GM21717 (cell line): ENCODE data around the gene LRRC45.

Source experiments
- ATAC-seq: cut with Tn5 transposase; IDR thresholded peaks from one replicate; pipeline ENCODE4 v1.9.1; 2021; ENCODE audit warnings: mild to moderate bottlenecking, moderate library complexity; ENCODE audit not compliant: unreplicated experiment

The LRRC45 gene

DNA sequence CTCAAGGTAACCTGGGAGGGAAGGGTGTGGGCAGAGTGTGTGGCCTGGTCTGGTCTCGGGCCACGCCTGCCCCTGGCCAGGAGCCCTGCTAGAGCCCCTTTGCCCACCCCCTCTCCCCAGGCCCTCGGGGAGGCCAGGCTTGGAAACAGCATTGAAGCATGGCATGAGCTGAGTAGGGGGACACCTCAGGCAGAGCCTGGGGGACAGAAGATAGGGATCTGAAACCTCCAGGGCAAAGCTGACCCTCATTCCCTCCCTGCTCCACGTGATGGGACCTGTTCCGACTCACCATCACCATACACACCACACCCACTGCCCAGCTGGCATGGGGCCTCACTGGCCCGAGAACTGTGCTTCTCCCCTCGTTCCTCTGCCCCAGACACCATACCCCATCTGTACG lies 26.0 kb downstream of the LRRC45 start:
- no peak for ATAC-seq

DNA sequence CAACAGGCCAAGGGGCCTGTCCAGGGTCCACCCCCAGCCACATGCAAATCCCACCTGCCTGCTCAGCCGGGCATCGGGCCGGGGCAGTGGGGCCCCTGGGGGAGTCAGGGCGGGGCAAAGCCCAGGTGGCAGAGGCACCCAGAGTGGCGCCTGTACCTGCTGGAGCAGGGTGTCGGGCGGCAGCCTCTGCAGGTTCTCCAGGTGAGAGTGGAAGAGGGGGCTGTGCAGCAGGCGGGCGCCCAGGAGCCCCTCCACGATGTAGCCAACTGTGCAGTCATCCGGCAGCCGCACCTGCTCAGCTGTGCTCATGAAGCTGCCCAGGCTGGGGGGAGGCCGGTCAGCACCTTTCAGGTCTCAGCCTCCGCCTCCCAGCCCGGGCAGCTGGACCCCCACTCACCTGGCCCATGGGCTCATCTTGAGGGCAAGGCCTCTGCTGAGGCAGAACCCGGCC lies 26.4 kb downstream of the LRRC45 start:
- no peak for ATAC-seq

DNA sequence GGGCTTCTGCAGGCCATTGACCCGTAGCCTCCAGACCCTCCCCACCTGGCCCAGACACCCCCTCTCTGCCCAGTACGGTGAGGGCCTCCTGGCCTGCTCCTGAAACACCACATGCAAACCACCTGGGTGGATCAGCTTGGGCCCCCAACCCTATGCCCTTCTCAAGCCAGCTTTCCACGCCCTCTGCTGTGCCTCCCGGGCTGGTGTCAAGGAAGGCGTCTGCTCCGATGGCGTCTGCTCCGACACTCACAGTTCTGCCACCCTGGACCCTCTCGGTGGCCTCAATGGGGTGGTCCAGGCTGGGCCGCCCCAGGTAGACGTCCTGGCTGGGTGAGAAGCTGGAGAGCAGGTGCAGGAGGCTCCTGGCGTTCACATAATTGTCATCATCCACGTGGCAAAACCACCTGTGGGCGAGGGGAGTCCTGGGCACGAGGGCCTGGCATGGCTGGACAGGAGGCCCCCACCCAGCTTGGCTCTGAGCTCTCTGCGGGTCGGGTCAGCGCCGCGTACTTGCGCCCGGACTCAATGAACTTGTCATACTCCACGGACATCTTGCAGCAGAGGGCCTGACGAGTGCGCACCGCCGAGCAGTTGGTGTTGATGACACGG lies 27.2 kb downstream of the LRRC45 start:
- no peak for ATAC-seq

DNA sequence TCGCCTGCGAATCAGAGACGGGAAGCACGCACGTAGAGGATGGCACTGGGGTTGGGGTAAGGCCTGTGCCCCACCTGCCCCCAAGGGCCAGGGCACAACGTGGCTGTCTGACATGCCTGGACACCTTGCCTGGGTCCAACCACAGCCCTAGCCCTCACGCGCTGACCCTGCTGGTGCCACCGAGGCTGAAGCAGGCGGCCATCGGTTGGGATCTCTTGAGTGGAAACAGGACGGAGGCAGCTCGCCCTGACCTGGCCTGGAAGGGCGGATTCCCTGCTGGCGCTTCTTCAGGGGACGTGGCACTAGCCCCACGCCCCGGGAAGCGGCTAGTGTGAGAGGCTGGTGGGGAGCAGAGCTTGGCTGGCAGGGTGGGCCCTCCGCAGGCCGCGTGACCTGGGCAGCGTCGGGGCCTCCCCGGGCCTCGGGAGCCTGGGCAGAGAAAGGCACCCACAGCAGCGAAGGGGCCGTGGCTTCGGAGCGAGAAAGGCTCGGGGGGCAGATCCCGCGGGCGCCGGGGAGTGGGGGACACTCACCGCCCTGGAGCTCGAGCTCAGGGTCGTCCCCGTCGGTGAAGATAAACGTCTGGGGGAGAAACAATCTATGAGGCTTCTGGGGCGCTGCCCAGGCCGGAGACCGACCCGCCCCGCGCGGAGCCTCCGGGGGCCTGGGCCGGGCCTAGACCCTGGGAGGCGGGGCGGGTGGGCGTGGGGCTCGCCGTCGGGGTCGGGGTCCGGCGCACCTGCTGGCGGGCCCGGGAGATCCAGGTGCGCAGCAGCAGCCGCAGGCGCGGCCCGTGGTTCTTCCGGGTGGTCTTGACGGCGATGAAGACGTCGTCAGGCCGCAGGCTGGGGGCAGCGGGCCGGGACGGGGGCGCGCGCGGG lies 27.9 kb downstream of the LRRC45 start:
- no peak for ATAC-seq

DNA sequence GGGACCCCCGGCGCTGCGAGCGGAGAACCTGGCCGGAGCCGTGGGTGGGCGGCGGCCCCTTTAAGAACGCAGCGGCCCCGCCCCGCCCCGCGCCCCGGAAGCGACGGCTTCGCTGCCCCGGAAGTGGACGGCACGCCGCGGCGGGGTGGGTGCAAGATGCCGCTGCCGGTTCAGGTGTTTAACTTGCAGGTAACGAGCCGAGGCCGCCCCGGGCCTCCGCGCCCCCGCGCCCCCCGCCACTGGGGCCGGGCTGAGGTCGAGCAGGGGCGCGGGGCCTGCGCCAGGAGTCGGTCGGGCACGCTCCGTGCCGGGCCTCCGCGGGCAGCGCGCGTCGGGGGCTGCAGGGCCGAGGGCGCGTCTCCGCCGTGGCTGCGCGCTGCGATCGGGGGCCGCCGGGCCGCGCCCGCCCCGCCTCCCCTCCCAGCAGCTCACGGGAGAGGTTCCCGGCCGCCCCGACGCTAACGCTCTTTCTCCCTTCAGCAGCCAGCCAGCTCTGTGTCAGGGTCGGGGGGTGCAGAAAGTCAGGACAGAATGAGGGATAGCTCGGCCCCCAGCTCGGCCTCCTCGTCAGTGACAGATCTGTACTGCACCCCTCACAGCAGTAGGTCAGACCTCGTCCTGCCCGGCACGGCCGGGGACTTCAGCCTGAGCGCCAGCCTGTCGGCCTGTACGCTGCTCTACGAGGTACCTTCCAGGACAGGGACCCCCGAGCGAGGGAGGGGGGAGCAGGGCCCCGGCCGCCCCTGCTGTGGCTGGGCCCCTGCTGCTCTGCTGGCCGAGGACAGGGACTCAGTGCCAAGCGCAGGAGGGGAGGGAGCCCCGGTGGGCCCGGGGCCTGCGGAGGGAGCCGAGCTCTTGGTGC lies 28.9 kb downstream of the LRRC45 start, which contains the start of the genes GPS1 and RFNG:
Gene GPS1, plus strand, starts transcription at position 123 of the 862 bp plus-strand sequence. Its CDS starts 34 bp downstream, at position 157.
Gene RFNG, minus strand, starts transcription at position 36 of the 862 bp plus-strand sequence. CDS start 45 bp downstream, outside the sequence.
- no peak for ATAC-seq

DNA sequence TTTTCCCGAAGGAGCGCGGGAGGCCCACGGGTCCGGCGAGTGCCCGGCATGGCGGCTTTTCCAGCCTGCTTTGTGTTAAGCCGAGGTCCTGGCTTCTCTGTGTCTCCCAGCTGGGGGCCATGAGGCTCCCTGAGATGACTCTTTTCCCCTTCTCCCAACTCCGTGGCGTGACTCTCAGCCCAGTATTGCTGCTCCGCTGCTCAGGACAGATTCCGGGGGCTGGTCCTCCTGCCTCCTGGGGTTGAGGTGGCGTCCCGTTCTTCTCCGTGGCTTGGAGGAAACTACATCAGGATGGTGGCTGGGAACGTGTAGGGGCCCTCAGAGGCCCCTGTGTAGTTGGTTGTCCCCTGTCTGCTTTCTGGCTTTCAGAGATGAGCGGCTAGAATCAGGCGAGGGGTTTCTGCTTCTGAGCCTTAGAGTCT lies 29.5 kb downstream of the LRRC45 start:
- no peak for ATAC-seq

DNA sequence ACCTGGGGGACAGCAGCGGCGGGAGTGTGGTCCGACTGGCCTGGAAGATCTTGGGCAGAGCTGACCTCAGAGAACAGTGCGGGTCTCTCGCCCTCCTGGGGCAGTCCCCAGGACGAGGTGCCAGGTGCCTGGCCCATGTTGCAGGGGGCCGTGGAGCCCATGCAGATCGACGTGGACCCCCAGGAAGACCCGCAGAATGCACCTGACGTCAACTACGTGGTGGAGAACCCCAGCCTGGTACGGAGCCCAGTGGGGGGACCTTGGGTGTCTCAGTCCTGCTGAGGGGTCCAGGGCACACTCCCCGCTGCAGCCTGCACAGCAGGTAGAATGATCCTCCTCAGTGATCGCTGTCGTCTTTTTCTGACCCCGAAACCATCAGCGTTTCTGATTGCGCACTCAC lies 30.0 kb downstream of the LRRC45 start:
- no peak for ATAC-seq

DNA sequence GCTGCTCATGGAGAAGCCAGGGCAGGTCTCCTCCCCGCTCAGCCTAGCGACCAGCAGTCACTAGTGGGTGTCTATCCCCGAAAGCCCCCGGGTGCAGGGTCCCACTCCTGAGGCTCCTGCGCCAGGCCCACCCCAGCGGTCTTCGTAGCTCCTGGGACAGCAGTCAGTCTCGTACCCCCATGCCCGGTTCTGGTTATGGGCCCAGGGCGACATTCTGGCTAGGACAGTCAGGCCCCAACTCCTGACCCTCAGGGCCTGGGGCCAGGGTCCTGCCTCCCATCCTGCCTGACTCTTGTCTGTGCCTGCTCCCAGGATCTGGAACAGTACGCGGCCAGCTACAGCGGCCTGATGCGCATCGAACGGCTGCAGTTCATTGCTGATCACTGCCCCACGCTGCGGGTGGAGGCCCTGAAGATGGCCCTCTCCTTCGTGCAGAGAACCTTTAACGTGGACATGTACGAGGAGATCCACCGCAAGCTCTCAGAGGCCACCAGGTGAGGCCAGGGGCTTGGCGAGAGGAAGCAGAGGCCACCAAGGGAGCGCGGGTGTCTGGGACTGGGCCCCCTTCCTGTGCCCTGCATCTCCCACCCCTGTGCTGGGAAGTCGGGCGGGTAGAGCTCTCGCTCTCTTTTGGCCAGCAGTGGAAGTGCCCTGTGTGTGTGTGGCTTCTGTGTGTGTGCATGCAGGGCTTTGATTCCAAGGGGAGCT lies 30.6 kb downstream of the LRRC45 start:
- ATAC-seq: no peak

DNA sequence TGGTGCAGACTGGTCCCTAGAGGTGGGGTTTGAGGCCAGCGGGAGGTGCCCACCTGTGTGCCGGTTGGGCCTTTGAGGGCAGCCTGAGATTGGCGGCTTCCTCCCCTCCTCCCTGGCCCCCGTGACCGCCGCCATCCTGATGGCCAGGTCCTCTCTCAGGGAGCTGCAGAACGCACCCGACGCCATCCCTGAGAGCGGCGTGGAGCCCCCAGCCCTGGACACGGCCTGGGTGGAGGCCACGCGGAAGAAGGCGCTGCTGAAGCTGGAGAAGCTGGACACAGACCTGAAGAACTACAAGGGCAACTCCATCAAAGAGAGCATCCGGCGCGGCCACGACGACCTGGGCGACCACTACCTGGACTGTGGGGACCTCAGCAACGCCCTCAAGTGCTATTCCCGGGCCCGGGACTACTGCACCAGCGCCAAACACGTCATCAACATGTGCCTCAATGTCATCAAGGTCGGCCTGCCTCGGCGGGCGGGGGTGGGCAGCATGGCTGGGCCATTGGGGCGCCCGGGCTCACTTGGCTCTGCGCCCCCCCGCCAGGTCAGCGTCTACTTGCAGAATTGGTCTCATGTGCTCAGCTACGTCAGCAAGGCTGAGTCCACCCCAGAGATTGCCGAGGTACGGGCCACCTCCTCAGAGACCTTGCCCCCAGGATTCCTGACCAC lies 31.4 kb downstream of the LRRC45 start:
- no peak for ATAC-seq

DNA sequence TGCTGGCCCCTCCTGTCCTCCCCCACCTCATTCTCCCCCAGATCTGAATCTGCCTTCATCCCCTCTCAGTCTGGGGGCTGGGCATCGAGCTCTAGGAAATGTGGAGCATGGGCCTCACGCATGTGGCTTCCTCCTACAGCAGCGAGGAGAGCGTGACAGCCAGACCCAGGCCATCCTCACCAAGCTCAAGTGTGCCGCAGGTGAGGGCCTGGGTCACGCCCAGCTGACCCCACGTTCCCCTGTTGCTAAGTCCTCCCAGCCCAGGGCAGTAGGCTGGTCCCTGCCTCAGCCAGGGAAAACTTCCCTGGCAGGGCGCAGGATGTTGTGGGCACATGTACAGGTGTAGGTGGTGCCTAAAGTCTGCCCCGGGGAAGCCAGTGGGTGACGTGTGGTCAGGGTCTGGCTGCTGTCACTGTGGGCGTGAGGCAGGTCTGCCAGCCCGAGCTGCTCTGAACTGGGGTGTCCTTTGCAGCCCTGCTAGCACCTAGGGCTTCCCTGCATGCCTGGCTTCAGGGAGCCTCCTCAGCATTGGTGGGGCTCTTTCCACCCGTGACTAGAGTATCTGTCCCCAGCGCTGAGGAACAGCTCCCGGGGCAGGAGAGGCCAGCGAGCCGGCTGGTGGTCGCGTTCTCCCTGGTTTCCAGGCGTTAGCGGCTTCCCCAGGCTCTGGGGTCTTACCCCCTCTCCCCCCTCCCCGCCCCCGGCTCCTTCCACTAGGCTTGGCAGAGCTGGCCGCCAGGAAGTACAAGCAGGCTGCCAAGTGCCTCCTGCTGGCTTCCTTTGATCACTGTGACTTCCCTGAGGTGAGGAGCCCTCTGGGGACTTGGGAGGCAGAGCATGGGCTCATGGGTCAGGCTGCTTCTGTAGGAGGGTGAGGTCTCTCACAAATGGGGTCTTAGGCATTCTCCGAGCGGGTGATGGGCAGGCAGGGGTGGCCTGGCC lies 32.2 kb downstream of the LRRC45 start:
- no peak for ATAC-seq

DNA sequence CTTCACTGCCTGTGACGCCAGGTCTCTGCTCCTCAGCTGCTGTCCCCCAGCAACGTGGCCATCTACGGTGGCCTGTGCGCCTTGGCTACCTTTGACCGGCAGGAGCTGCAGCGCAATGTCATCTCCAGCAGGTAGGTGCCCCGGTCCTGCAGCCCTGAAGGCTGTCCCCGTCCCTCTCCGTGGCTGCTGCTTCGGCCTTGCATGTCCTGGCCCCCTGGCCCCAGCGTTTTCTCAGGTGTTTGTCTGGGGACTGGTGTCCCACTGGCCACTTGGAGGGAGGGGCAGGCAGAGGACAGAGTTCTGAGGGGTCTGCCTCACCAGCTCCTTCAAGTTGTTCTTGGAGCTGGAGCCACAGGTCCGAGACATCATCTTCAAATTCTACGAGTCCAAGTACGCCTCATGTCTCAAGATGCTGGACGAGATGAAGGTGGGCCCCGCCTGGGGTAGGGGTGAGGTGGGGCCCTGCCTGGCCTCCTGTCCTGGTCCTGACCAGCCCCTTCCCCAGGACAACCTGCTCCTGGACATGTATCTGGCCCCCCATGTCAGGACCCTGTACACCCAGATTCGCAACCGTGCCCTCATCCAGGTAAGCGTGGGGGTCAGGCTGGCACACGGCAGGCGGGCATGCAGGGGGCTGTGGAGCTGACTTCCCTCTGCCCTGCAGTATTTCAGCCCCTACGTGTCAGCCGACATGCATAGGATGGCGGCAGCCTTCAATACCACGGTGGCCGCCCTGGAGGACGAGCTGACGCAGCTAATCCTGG lies 33.0 kb downstream of the LRRC45 start:
- no peak for ATAC-seq

DNA sequence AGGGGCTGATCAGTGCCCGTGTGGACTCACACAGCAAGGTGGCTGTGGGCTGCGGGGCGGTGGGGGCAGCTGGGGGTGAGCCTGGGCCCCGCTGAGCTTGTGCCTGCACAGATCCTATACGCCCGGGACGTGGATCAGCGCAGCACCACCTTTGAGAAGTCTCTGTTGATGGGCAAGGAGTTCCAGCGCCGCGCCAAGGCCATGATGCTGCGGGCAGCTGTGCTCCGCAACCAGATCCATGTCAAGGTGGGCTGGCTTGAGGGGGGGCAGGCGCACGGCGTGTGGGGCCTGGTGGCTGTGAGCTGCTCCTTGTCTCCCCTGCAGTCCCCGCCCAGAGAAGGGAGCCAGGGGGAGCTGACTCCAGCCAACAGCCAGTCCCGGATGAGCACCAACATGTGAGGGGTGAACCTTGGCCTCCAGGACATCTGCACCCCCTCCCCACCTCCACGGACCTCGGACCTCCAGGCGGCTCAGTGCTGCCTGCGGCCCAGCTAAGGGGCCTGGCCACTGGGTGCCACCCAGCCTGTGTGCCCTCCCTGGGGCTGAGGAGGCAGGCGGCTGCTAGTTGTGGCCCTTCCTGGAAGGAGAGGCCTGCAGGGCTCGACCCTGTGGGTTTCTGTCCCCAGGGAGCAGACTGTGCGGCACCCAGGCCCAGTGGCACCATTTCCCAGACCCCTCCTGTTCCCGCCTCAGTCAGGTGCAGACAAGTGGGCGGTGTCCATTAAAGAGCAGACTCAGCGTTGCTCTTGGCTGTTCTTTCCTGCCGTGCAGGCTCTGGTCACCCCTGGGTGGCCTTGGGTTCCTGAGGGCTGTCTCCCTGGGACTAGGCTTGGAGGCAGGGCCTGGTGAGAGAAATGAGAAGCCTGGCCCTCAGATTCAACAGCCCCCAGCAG lies 33.9 kb downstream of the LRRC45 start:
- ATAC-seq: no peak

DNA sequence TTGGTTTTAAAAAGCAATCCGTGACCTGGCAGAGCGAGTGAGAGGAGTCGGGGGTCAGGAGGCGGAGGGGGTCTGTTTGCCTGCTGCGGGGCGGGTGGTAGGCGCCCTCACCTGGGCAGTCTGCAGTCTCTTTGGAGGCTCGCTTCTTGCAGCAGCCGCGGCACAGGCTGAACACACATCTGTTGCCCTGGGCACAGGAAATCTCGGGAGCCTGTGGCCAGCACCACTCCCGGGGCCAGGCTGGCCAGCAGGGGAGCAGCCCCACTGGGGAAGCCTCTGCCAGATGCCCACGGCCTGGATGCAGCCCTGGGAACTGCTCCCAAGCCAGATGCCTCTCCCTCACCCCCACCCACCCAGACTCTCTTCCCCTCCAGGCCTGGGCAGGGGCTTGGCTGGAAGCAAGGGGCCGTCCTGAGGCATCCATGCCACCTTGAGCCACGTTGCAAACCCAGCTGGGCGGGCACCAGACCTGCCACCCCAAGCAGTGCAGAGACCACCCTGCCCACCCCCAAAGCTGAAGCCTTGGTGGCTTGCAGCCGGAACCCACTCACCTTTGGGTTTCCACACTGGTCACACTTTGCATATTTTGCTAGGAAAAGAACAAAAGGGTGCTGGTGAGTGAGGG lies 35.2 kb downstream of the LRRC45 start:
- ATAC-seq: no peak

DNA sequence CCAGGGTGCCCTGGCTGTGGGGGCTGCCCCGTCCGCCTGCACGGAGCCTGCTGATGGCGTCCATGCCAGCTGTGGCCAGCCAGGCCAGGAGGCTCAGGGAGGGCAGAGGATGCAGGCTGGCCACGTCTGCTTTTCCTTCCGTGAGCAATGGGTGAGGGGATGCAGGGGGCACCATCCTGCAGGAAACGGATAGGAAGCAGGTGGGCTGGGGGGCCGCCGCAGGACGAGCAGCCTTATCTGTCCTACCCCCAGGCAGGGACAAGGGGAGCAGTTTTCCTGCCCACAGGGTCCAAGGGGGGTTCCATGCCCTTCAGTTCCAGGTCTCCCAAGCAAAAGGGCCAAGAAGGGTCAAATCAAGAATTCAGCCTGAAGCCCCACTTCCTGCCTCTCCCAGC lies 35.7 kb downstream of the LRRC45 start:
- ATAC-seq: no peak

DNA sequence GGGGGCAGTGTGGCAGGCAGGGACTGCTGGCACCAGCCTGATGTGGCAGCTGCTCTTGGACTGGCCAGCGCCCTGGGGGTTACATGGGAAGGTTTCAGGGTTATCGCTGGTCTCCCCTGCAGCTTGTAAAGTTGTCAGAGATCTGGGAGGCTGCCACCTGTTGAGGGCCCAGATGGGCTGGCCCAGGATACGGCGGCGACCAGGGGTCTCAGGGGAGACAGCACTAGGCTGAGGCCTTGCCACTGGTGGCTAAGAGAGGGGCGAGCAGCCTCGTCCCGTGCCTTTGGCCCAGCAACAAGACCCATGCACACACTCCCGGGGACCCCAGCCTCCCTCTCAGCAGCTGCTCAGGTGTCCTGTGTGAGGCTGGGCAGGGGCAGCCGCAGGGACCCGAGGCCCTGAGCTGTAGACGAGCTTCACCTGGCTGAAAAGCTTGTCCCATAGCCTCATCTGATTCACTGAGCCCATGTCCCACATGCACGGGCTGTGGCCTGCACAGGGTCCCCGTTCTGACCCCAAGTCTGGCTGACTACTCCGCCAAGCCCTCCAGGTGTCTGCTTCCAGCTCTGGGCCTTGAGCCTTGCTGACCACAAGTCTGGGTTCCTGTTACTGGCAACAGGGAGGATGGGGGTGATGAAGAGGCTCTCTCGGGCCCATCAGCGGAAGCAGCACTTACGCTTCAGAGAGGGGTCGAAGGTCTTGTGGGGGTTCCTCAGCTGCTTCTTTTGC lies 36.3 kb downstream of the LRRC45 start:
- ATAC-seq: no peak

DNA sequence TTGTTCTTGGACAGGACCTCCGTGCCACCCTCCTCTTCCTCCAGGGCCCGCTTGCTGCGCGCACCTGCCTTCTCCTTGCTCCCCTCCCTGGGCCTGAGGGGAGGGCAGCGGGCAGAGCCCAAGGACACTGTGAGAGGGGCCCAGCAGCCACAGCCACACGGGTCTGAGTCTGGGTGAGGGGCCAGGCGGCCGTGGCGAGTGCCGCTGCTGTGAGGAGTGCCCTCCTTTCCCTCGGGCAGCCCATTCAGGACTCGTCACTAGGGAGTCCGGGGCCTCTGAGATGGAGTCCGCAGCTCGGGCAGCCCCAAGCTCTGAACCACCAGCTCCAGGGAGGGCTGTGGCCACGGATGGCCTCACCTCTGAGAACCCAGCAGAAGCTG lies 36.9 kb downstream of the LRRC45 start:
- ATAC-seq: no peak
